Measurements from ENCODE around the gene DSG2. TPM values are rescaled to one million over a fixed set of nuclear protein-coding genes. Genes with fewer than 3 reads are reported as not detected.
"Not testable (repeated sequence)": the region's sequence is repeated elsewhere in the genome, so short reads cannot be mapped to it uniquely, and the experiment has no call there.

DSG2 gene
- polyA plus RNA-seq, 3 donors: not detected

GRCh38 chr18:31493171-31493570 is 4.8 kb upstream of the DSG2 start:
- no peak overlapping the region for H3K27ac ChIP-seq (ENCODE audit: low read depth in 1 of 2, low read length in 2 of 2)
- no peak overlapping the region for H2AFZ ChIP-seq (ENCODE audit: insufficient read depth, low read depth, low read length, poor library complexity, severe bottlenecking)
- H3K4me3 ChIP-seq (replicated peaks in 1 of 3; ENCODE audit: low read depth in 2 of 3, low read length in 3 of 3): no peak overlapping the region
- Mint-ChIP-seq H3K27ac (no peak overlapping the region), H3K36me3 (no peaks in the 10 kb centered on the region), H3K4me1 (no peaks in the 10 kb centered on the region), H3K27me3 (ENCODE audit: low read depth in 3 of 3) (peaks cover 18 to 26% (median 21%) of the 10 kb centered on the region in 3 donors), H3K9me3 (peaks cover 0 to 9% (median 2%) of the 10 kb centered on the region in 7 donors), H3K4me3 (no peak overlapping the region)
- H3K27me3 ChIP-seq (ENCODE audit: control insufficient read depth in 2 of 2, insufficient read depth in 2 of 2, low read length in 2 of 2): peaks cover 16 to 32% of the 10 kb centered on the region in 2 donors
- WGBS (ENCODE audit: insufficient coverage): 73% methylated on average over 3 of the region's 7 CpGs
- no peaks in the 10 kb centered on the region for H3K79me2 ChIP-seq (ENCODE audit: insufficient read depth, low read length)
- no peak overlapping the region for H3K4me2 ChIP-seq (replicated peaks; ENCODE audit: extremely low read depth, low read length, poor library complexity, severe bottlenecking)
- intact Hi-C loops (cut with micrococcal nuclease): no loop called here
- TF ChIP-seq CTCF (IDR thresholded peaks at IDR 0.05): no peak
- peaks cover 7 to 9% of the 10 kb centered on the region in 2 donors for H3K4me1 ChIP-seq (ENCODE audit: control insufficient read depth in 1 of 2, insufficient read depth in 2 of 2, low read length in 2 of 2)
- H3K36me3 ChIP-seq (replicated peaks in 1 of 2; ENCODE audit: control insufficient read depth in 1 of 2, insufficient read depth in 2 of 2, low read length in 2 of 2): no peaks in the 10 kb centered on the region
- H3K9me3 ChIP-seq (replicated peaks in 1 of 2; ENCODE audit: control insufficient read depth in 1 of 2, insufficient read depth in 1 of 2, low read length in 2 of 2): no peaks in the 10 kb centered on the region
- H3K9ac ChIP-seq (ENCODE audit: insufficient read depth, low read length, poor library complexity, severe bottlenecking): no peak overlapping the region
- DNase-seq: no peak
- H4K20me1 ChIP-seq (ENCODE audit: insufficient read depth, low read length): no peaks in the 10 kb centered on the region

DNA sequence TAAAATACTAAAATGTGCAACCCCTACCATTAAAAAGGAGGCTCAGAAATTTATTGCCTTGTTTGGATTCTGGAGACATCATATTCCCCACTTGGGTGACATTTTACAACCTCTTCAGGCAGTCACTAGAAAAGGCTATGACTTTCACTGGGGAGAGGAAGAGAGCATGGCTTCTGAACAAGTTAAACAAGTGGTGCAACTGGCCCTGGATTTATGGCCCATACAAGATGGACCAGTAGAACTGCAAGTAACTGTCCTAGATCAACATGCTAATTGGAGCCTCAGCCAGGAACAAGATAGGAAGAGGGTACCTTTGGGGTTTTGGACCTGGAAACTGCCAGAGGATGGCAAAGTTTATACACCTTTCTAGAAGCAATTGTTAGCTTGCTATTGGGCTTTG is 4.0 kb upstream of the DSG2 start:
- Histone ChIP-seq H3K27ac (ENCODE audit: low read depth in 1 of 2, low read length in 2 of 2) (no peak overlapping the region), H3K4me3 (replicated peaks in 1 of 3; ENCODE audit: low read depth in 2 of 3, low read length in 3 of 3) (no peak overlapping the region), H3K9ac (ENCODE audit: insufficient read depth, low read length, poor library complexity, severe bottlenecking) (no peak overlapping the region), H3K79me2 (ENCODE audit: insufficient read depth, low read length) (no peaks in the 10 kb centered on the region), H3K9me3 (replicated peaks in 1 of 2; ENCODE audit: control insufficient read depth in 1 of 2, insufficient read depth in 1 of 2, low read length in 2 of 2) (no peaks in the 10 kb centered on the region), H3K4me1 (ENCODE audit: control insufficient read depth in 1 of 2, insufficient read depth in 2 of 2, low read length in 2 of 2) (peaks cover 11 to 16% of the 10 kb centered on the region in 2 donors), H3K27me3 (ENCODE audit: control insufficient read depth in 2 of 2, insufficient read depth in 2 of 2, low read length in 2 of 2) (peaks cover 23 to 40% of the 10 kb centered on the region in 2 donors), H3K36me3 (replicated peaks in 1 of 2; ENCODE audit: control insufficient read depth in 1 of 2, insufficient read depth in 2 of 2, low read length in 2 of 2) (no peaks in the 10 kb centered on the region), H2AFZ (ENCODE audit: insufficient read depth, low read depth, low read length, poor library complexity, severe bottlenecking) (no peak overlapping the region), H4K20me1 (ENCODE audit: insufficient read depth, low read length) (no peaks in the 10 kb centered on the region), H3K4me2 (replicated peaks; ENCODE audit: extremely low read depth, low read length, poor library complexity, severe bottlenecking) (no peak overlapping the region)
- no peak for DNase-seq
- Mint-ChIP-seq H3K4me3 (no peak overlapping the region), H3K4me1 (peaks cover 6% of the 10 kb centered on the region), H3K36me3 (peaks cover 2 to 3% of the 10 kb centered on the region in 2 donors), H3K27ac (no peak overlapping the region), H3K27me3 (ENCODE audit: low read depth in 3 of 3) (peaks cover 26 to 33% (median 29%) of the 10 kb centered on the region in 3 donors), H3K9me3 (peaks cover 0 to 11% (median 3%) of the 10 kb centered on the region in 7 donors)
- no peak for TF ChIP-seq CTCF (IDR thresholded peaks at IDR 0.05)
- intact Hi-C loops (cut with micrococcal nuclease): no loop called here

DNA sequence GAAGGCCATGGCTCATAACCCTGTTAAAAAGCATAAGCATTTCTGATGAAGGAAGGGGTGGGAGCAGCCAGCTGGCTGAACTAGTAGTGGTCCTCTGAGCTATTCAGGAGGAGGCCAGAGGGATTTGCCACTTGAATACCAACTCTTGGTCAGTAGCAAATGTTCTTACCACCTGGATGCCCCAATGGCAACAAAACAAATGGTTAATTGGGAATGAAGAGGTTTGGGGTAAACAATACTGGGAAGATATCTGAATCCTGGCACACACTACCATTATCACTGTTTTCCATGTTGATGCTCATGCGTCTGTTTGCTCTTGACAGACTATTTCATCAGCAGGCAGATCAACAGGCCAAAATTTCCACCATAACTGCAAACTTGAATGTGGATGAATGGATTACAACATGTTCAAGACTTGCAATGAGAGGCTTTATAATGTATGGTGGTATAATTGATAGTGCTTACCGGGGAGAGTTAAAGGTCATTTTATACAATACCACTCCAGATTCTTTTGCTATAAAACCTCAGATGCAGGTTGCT is 3.2 kb upstream of the DSG2 start:
- H4K20me1 ChIP-seq (ENCODE audit: insufficient read depth, low read length); H3K27ac Mint-ChIP-seq; H2AFZ ChIP-seq (ENCODE audit: insufficient read depth, low read depth, low read length, poor library complexity, severe bottlenecking); H3K27ac ChIP-seq (ENCODE audit: low read depth in 1 of 2, low read length in 2 of 2); H3K36me3 Mint-ChIP-seq; H3K4me2 ChIP-seq (replicated peaks; ENCODE audit: extremely low read depth, low read length, poor library complexity, severe bottlenecking); H3K4me3 ChIP-seq (replicated peaks in 1 of 3; ENCODE audit: low read depth in 2 of 3, low read length in 3 of 3); H3K9me3 Mint-ChIP-seq; intact Hi-C loops (cut with micrococcal nuclease); H3K4me3 Mint-ChIP-seq; DNase-seq; H3K36me3 ChIP-seq (replicated peaks in 1 of 2; ENCODE audit: control insufficient read depth in 1 of 2, insufficient read depth in 2 of 2, low read length in 2 of 2); H3K9me3 ChIP-seq (replicated peaks in 1 of 2; ENCODE audit: control insufficient read depth in 1 of 2, insufficient read depth in 1 of 2, low read length in 2 of 2); H3K9ac ChIP-seq (ENCODE audit: insufficient read depth, low read length, poor library complexity, severe bottlenecking); H3K79me2 ChIP-seq (ENCODE audit: insufficient read depth, low read length): not testable (repeated sequence)
- peaks cover 11 to 16% of the 10 kb centered on the region in 2 donors for H3K4me1 ChIP-seq (ENCODE audit: control insufficient read depth in 1 of 2, insufficient read depth in 2 of 2, low read length in 2 of 2)
- H3K4me1 Mint-ChIP-seq: peaks cover 10% of the 10 kb centered on the region
- no CpG with 5 or more reads among the region's 2 CpGs for WGBS (ENCODE audit: insufficient coverage)
- peaks cover 31 to 48% of the 10 kb centered on the region in 2 donors for H3K27me3 ChIP-seq (ENCODE audit: control insufficient read depth in 2 of 2, insufficient read depth in 2 of 2, low read length in 2 of 2)
- H3K27me3 Mint-ChIP-seq (ENCODE audit: low read depth in 3 of 3): peaks cover 32 to 41% (median 35%) of the 10 kb centered on the region in 3 donors

Data from CD14-positive monocyte (primary cell).